ENCODE measurements around the gene PLEKHA6.

Gene PLEKHA6

GRCh38 chr1:204221271-204221670 is 138.5 kb downstream of the PLEKHA6 start:
- DNase-seq (ENCODE audit: extremely low read depth in 1 of 2, low read depth in 1 of 2): no peak

- DNase-seq (ENCODE audit: extremely low read depth in 1 of 2, low read depth in 1 of 2): no peak
Observed at GRCh38 chr1:204219971-204220616, 139.6 kb downstream of the PLEKHA6 start.

GRCh38 chr1:204218552-204218951 is 141.2 kb downstream of the PLEKHA6 start:
- no peak for DNase-seq (ENCODE audit: extremely low read depth in 1 of 2, low read depth in 1 of 2)

- no peak for DNase-seq (ENCODE audit: extremely low read depth in 1 of 2, low read depth in 1 of 2)
Observed at GRCh38 chr1:204217648-204218000, 142.1 kb downstream of the PLEKHA6 start.

- no peak for DNase-seq (ENCODE audit: extremely low read depth in 1 of 2, low read depth in 1 of 2)
Observed at GRCh38 chr1:204216880-204217647, 142.7 kb downstream of the PLEKHA6 start.

GRCh38 chr1:204216236-204216635 is 143.5 kb downstream of the PLEKHA6 start:
- DNase-seq (ENCODE audit: extremely low read depth in 1 of 2, low read depth in 1 of 2): no peak

GRCh38 chr1:204213668-204214662 is 145.8 kb downstream of the PLEKHA6 start, which contains the start of gene GOLT1A:
TSS of gene GOLT1A (minus strand) at chr1:204213988. CDS start at chr1:204213906, 82 bp downstream.
- peak in 1 of 2 donors; percentile 7 for DNase-seq (ENCODE audit: extremely low read depth in 1 of 2, low read depth in 1 of 2)

GRCh38 chr1:204212715-204213114 is 147.0 kb downstream of the PLEKHA6 start:
- DNase-seq (ENCODE audit: extremely low read depth in 1 of 2, low read depth in 1 of 2): no peak

- DNase-seq (ENCODE audit: extremely low read depth in 1 of 2, low read depth in 1 of 2): no peak
Observed at GRCh38 chr1:204211046-204211445, 148.7 kb downstream of the PLEKHA6 start.

GRCh38 chr1:204207136-204207616 is 152.6 kb downstream of the PLEKHA6 start:
- DNase-seq (ENCODE audit: extremely low read depth in 1 of 2, low read depth in 1 of 2): peak; percentile 32 to 68

- no peak for DNase-seq (ENCODE audit: extremely low read depth in 1 of 2, low read depth in 1 of 2)
Observed at GRCh38 chr1:204206121-204206520, 153.6 kb downstream of the PLEKHA6 start.

GRCh38 chr1:204205486-204205885 is 154.2 kb downstream of the PLEKHA6 start:
- no peak for DNase-seq (ENCODE audit: extremely low read depth in 1 of 2, low read depth in 1 of 2)

GRCh38 chr1:204204944-204205343 is 154.8 kb downstream of the PLEKHA6 start:
- DNase-seq (ENCODE audit: extremely low read depth in 1 of 2, low read depth in 1 of 2): no peak

GRCh38 chr1:204203206-204203767 is 156.4 kb downstream of the PLEKHA6 start:
- no peak for DNase-seq (ENCODE audit: extremely low read depth in 1 of 2, low read depth in 1 of 2)

GRCh38 chr1:204202481-204202880 is 157.2 kb downstream of the PLEKHA6 start:
- DNase-seq (ENCODE audit: extremely low read depth in 1 of 2, low read depth in 1 of 2): no peak

- DNase-seq (ENCODE audit: extremely low read depth in 1 of 2, low read depth in 1 of 2): no peak
Observed at GRCh38 chr1:204201348-204202040, 158.2 kb downstream of the PLEKHA6 start.

- DNase-seq (ENCODE audit: extremely low read depth in 1 of 2, low read depth in 1 of 2): no peak
Observed at GRCh38 chr1:204199579-204199978, 160.2 kb downstream of the PLEKHA6 start.

GRCh38 chr1:204198348-204199340 is 161.1 kb downstream of the PLEKHA6 start:
- DNase-seq (ENCODE audit: extremely low read depth in 1 of 2, low read depth in 1 of 2): no peak

- DNase-seq (ENCODE audit: extremely low read depth in 1 of 2, low read depth in 1 of 2): no peak
Observed at GRCh38 chr1:204197068-204197467, 162.7 kb downstream of the PLEKHA6 start.

All from activated CD8-positive, alpha-beta memory T cell treated with anti-CD3 and anti-CD28 coated beads for 1 hour (primary cell).